ENCODE data around the gene FAM184B. TPM values are rescaled to one million over a fixed set of nuclear protein-coding genes. Genes with fewer than 3 reads are reported as not detected.

Gene FAM184B
- total and polyA plus RNA-seq, 2 experiments from 2014 or later = 0.11 to 0.49 TPM

DNA sequence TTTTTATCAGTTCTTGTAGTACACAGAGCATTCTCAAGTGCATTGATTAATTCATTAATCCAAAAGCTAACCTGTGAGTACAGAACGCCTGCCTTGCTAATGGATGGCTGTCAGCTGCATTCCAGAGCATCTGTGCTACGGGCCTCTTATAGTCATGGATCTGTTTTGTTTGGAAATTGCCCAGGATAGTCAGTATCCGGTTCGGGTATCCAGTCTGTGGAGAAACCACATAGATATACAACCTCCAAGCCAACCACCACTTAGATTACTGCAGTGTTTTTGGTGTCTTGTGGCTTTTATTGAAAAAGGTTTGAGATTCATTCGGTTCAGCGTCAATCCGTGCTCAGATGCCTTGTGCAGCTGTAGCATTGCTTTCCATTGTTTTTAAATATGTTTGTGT lies 200.5 kb downstream of the FAM184B start:
- H3K9me3 Mint-ChIP-seq = no peaks in the 10 kb centered on the region
- H3K27me3 Mint-ChIP-seq (ENCODE audit: insufficient read depth, low read depth, poor library complexity) = peaks cover 13% of the 10 kb centered on the region
- peaks cover 15% of the 10 kb centered on the region for H3K79me2 ChIP-seq (replicated peaks; ENCODE audit: insufficient read depth)
- H4K20me1 ChIP-seq (replicated peaks; ENCODE audit: insufficient read depth) = peaks cover 6% of the 10 kb centered on the region; the same call in 1 of the 2 replicates
- peaks cover 58% of the 10 kb centered on the region for H3K36me3 Mint-ChIP-seq (ENCODE audit: low read depth)
- H3K27ac Mint-ChIP-seq = no peak overlapping the region
- TF ChIP-seq, protein P1, sequence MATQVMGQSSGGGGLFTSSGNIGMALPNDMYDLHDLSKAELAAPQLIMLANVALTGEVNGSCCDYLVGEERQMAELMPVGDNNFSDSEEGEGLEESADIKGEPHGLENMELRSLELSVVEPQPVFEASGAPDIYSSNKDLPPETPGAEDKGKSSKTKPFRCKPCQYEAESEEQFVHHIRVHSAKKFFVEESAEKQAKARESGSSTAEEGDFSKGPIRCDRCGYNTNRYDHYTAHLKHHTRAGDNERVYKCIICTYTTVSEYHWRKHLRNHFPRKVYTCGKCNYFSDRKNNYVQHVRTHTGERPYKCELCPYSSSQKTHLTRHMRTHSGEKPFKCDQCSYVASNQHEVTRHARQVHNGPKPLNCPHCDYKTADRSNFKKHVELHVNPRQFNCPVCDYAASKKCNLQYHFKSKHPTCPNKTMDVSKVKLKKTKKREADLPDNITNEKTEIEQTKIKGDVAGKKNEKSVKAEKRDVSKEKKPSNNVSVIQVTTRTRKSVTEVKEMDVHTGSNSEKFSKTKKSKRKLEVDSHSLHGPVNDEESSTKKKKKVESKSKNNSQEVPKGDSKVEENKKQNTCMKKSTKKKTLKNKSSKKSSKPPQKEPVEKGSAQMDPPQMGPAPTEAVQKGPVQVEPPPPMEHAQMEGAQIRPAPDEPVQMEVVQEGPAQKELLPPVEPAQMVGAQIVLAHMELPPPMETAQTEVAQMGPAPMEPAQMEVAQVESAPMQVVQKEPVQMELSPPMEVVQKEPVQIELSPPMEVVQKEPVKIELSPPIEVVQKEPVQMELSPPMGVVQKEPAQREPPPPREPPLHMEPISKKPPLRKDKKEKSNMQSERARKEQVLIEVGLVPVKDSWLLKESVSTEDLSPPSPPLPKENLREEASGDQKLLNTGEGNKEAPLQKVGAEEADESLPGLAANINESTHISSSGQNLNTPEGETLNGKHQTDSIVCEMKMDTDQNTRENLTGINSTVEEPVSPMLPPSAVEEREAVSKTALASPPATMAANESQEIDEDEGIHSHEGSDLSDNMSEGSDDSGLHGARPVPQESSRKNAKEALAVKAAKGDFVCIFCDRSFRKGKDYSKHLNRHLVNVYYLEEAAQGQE (IDR thresholded peaks at IDR 0.05; ENCODE audit: unreplicated experiment) = no peak
- no peak for TF ChIP-seq JUNB (IDR thresholded peaks at IDR 0.05; ENCODE audit: unreplicated experiment)
- no peak for TF ChIP-seq ZNF331 (CRISPR knock-in tag; IDR thresholded peaks at IDR 0.05; ENCODE audit: low read depth)
- TF ChIP-seq POLR2AphosphoS5 (IDR thresholded peaks at IDR 0.05; ENCODE audit: low read depth) = no peak
- TF ChIP-seq, protein P2, sequence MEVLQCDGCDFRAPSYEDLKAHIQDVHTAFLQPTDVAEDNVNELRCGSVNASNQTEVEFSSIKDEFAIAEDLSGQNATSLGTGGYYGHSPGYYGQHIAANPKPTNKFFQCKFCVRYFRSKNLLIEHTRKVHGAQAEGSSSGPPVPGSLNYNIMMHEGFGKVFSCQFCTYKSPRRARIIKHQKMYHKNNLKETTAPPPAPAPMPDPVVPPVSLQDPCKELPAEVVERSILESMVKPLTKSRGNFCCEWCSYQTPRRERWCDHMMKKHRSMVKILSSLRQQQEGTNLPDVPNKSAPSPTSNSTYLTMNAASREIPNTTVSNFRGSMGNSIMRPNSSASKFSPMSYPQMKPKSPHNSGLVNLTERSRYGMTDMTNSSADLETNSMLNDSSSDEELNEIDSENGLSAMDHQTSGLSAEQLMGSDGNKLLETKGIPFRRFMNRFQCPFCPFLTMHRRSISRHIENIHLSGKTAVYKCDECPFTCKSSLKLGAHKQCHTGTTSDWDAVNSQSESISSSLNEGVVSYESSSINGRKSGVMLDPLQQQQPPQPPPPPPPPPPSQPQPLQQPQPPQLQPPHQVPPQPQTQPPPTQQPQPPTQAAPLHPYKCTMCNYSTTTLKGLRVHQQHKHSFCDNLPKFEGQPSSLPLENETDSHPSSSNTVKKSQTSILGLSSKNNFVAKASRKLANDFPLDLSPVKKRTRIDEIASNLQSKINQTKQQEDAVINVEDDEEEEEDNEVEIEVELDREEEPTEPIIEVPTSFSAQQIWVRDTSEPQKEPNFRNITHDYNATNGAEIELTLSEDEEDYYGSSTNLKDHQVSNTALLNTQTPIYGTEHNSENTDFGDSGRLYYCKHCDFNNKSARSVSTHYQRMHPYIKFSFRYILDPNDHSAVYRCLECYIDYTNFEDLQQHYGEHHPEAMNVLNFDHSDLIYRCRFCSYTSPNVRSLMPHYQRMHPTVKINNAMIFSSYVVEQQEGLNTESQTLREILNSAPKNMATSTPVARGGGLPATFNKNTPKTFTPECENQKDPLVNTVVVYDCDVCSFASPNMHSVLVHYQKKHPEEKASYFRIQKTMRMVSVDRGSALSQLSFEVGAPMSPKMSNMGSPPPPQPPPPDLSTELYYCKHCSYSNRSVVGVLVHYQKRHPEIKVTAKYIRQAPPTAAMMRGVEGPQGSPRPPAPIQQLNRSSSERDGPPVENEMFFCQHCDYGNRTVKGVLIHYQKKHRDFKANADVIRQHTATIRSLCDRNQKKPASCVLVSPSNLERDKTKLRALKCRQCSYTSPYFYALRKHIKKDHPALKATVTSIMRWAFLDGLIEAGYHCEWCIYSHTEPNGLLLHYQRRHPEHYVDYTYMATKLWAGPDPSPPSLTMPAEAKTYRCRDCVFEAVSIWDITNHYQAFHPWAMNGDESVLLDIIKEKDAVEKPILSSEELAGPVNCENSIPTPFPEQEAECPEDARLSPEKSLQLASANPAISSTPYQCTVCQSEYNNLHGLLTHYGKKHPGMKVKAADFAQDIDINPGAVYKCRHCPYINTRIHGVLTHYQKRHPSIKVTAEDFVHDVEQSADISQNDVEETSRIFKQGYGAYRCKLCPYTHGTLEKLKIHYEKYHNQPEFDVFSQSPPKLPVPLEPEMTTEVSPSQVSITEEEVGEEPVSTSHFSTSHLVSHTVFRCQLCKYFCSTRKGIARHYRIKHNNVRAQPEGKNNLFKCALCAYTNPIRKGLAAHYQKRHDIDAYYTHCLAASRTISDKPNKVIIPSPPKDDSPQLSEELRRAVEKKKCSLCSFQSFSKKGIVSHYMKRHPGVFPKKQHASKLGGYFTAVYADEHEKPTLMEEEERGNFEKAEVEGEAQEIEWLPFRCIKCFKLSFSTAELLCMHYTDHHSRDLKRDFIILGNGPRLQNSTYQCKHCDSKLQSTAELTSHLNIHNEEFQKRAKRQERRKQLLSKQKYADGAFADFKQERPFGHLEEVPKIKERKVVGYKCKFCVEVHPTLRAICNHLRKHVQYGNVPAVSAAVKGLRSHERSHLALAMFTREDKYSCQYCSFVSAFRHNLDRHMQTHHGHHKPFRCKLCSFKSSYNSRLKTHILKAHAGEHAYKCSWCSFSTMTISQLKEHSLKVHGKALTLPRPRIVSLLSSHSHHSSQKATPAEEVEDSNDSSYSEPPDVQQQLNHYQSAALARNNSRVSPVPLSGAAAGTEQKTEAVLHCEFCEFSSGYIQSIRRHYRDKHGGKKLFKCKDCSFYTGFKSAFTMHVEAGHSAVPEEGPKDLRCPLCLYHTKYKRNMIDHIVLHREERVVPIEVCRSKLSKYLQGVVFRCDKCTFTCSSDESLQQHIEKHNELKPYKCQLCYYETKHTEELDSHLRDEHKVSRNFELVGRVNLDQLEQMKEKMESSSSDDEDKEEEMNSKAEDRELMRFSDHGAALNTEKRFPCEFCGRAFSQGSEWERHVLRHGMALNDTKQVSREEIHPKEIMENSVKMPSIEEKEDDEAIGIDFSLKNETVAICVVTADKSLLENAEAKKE (CRISPR knock-in tag; IDR thresholded peaks at IDR 0.05) = no peak
- no peak for TF ChIP-seq NANOG (IDR thresholded peaks at IDR 0.05; ENCODE audit: borderline replicate concordance)
- no peak for TF ChIP-seq ZNF114 (CRISPR knock-in tag; IDR thresholded peaks at IDR 0.05)
- no peaks in the 10 kb centered on the region for H3K9me2 ChIP-seq (ENCODE audit: insufficient read depth)
- DNase-seq (ENCODE audit: low spot score) = no peak
- no peak overlapping the region for H2AFZ ChIP-seq
- no peak for ATAC-seq
- no peaks in the 10 kb centered on the region for H3K27me3 ChIP-seq (ENCODE audit: insufficient read depth)
- no peak overlapping the region for H3K27ac ChIP-seq (ENCODE audit: low read depth)
- peaks cover 32% of the 10 kb centered on the region for H3K4me1 Mint-ChIP-seq
- H3K36me3 ChIP-seq (ENCODE audit: insufficient read depth) = peaks cover 28% of the 10 kb centered on the region
- peaks cover 3% of the 10 kb centered on the region; the same call in 1 of the 2 replicates for H3K4me1 ChIP-seq (ENCODE audit: insufficient read depth)
- no peak overlapping the region for H3K4me3 Mint-ChIP-seq
- no peak overlapping the region for H3K4me3 ChIP-seq
- H3F3A ChIP-seq (replicated peaks; ENCODE audit: low read depth) = 0 out of 2 replicates have a peak, but pooled peaks cover 4% of the 10 kb centered on the region
- H3K4me2 ChIP-seq = no peak overlapping the region

Other genes with a start within 250 kb of the FAM184B start
- 46.4 and 63.6 TPM in 2 replicates for gene LAP3, start 204.4 kb downstream of the FAM184B start, total RNA-seq (2014; rRNA removed; shearing (Covaris generic))
- gene LAP3, start 204.4 kb downstream of the FAM184B start, polyA plus RNA-seq (2016; fragmentation: Nextera tagmentation; extraction: Ambion mirVana) = 23.6 and 28.6 TPM in 2 replicates
- gene MED28, start 167.0 kb downstream of the FAM184B start, total RNA-seq (2014; rRNA removed; shearing (Covaris generic)) = 24.0 and 25.8 TPM in 2 replicates
- gene MED28, start 167.0 kb downstream of the FAM184B start, polyA plus RNA-seq (2016; fragmentation: Nextera tagmentation; extraction: Ambion mirVana) = 51.9 and 60.9 TPM in 2 replicates
- 42.8 and 46.3 TPM in 2 replicates for gene DCAF16, start 29.1 kb upstream of the FAM184B start, total RNA-seq (2014; rRNA removed; shearing (Covaris generic))
- gene DCAF16, start 29.1 kb upstream of the FAM184B start, polyA plus RNA-seq (2016; fragmentation: Nextera tagmentation; extraction: Ambion mirVana) = 26.5 and 28.7 TPM in 2 replicates
- gene NCAPG, start 29.4 kb upstream of the FAM184B start, total RNA-seq (2014; rRNA removed; shearing (Covaris generic)) = 40.9 and 45.8 TPM in 2 replicates
- gene NCAPG, start 29.4 kb upstream of the FAM184B start, polyA plus RNA-seq (2016; fragmentation: Nextera tagmentation; extraction: Ambion mirVana) = 18.7 and 24.4 TPM in 2 replicates
- 24.2 and 28.7 TPM in 2 replicates for gene LCORL, start 240.1 kb upstream of the FAM184B start, total RNA-seq (2014; rRNA removed; shearing (Covaris generic))
- 18.0 and 21.0 TPM in 2 replicates for gene LCORL, start 240.1 kb upstream of the FAM184B start, polyA plus RNA-seq (2016; fragmentation: Nextera tagmentation; extraction: Ambion mirVana)

Measured in GM23338 (cell line).